CD4-positive, alpha-beta T cell treated with Interleukin-1 beta for 1 hour (primary cell): Measurements from ENCODE around the gene ZSCAN12.
"Not testable (repeated sequence)": the region's sequence is repeated elsewhere in the genome, so short reads cannot be mapped to it uniquely, and the experiment has no call there.

Source experiments
- DNase-seq, 2 donors: peaks; one replicate each; pipeline ENCODE4 v3.0.0-alpha.2; 2020 to 2022

ZSCAN12 gene

GRCh38 chr6:28393912-28394662 lies 5.5 kb downstream of the ZSCAN12 start:
- DNase-seq = no peak

GRCh38 chr6:28390688-28391087 lies 8.9 kb downstream of the ZSCAN12 start:
- DNase-seq = no peak

- DNase-seq = no peak
These were observed 15.4 kb downstream of the ZSCAN12 start for GRCh38 chr6:28384143-28384533.

GRCh38 chr6:28383235-28384142 lies 16.1 kb downstream of the ZSCAN12 start:
- peak; percentile 17 to 79 for DNase-seq

- DNase-seq = no peak
These were observed 19.2 kb downstream of the ZSCAN12 start for GRCh38 chr6:28380381-28380780.

GRCh38 chr6:28378644-28379043 lies 20.9 kb downstream of the ZSCAN12 start:
- no peak for DNase-seq

GRCh38 chr6:28377879-28378278 lies 21.7 kb downstream of the ZSCAN12 start:
- DNase-seq = no peak

- DNase-seq = no peak
These were observed 25.6 kb downstream of the ZSCAN12 start for GRCh38 chr6:28373925-28374324.

- no peak for DNase-seq
These were observed 27.7 kb downstream of the ZSCAN12 start for GRCh38 chr6:28371706-28372451.

GRCh38 chr6:28371280-28371679 lies 28.3 kb downstream of the ZSCAN12 start:
- DNase-seq = no peak

- DNase-seq = no peak
These were observed 29.1 kb downstream of the ZSCAN12 start for GRCh38 chr6:28370440-28370839.

- DNase-seq = no peak
These were observed 30.1 kb downstream of the ZSCAN12 start for GRCh38 chr6:28369463-28369862.

- DNase-seq = no peak
These were observed 31.0 kb downstream of the ZSCAN12 start for GRCh38 chr6:28368522-28368921.

- not testable (repeated sequence) for DNase-seq
These were observed 34.0 kb downstream of the ZSCAN12 start for GRCh38 chr6:28365590-28365989.

GRCh38 chr6:28360961-28361360 lies 38.6 kb downstream of the ZSCAN12 start:
- DNase-seq = no peak

- DNase-seq = not testable (repeated sequence)
These were observed 40.0 kb downstream of the ZSCAN12 start for GRCh38 chr6:28359562-28359961.

GRCh38 chr6:28357036-28357435 lies 42.5 kb downstream of the ZSCAN12 start:
- no peak for DNase-seq

- DNase-seq = no peak
These were observed 42.9 kb downstream of the ZSCAN12 start for GRCh38 chr6:28356666-28357020.

- DNase-seq = peak; percentile 53 to 75
These were observed 43.5 kb downstream of the ZSCAN12 start for GRCh38 chr6:28355743-28356665.

GRCh38 chr6:28354688-28355554 lies 44.6 kb downstream of the ZSCAN12 start:
- no peak for DNase-seq
